GM19372 (cell line): ENCODE results near the gene RAPGEF3.

Source experiments
- ATAC-seq: cut with Tn5 transposase; IDR thresholded peaks from one replicate; pipeline ENCODE4 v1.9.1; 2021; ENCODE audit warnings: mild to moderate bottlenecking, low read depth, moderate library complexity; ENCODE audit not compliant: unreplicated experiment

The RAPGEF3 gene

DNA sequence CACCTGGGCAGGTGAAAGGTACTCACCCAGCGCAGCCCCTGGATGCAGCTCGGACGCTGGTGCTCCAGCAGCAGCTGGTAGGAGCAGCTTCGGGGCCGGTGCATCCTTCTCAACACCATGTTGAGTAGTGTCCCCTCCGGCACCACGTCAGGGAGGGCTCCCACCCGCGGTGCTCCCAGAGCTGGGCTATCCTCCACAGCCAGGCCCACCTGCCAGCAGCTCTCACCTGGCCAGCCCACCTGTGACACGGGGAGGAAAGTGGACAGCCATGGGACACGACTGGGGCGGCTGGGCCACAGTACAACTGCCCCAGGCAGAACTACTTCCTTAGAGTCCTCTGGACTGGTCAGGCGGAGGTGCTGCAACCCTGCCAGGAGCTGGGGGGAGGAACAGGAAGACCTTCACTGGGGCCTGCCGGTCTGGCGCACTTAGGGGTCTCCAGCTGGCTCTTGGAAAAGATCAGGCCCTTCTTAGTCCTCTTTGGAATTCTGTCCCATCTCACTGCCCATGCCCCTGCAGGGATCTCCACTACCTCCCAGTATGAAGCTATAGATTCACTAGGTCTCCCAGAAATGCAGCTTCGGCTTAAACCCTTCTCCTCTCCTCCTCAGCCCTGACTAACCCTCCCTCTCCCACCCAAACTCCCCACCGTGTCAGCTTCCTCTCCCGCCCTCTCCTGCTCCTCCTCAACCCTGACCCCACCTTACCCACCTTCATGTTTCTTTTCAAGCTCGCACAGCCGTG, 668 bp downstream of the RAPGEF3 start:
- ATAC-seq: no peak

DNA sequence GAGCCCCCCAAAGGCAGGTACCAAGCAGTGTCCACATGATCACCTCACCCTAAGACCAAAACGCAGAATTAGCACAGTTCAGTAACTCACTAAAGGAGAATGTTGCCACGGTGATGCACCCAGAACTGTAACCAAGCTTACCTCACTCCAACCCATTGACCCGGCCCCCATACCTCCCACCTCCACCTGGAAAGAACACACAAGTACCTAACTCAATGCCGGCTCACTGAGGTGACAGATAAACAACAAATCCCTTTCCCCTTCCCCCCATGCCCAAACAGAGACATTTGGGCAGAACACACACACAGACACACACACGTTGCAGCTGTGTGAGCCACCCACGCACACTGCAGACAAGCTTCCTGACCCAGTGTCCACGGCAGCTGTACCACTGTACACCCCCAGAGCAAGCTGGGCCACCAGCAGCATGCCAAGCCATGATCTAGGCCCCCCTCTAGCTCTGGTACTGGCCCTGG, 1.3 kb downstream of the RAPGEF3 start:
- ATAC-seq: no peak

DNA sequence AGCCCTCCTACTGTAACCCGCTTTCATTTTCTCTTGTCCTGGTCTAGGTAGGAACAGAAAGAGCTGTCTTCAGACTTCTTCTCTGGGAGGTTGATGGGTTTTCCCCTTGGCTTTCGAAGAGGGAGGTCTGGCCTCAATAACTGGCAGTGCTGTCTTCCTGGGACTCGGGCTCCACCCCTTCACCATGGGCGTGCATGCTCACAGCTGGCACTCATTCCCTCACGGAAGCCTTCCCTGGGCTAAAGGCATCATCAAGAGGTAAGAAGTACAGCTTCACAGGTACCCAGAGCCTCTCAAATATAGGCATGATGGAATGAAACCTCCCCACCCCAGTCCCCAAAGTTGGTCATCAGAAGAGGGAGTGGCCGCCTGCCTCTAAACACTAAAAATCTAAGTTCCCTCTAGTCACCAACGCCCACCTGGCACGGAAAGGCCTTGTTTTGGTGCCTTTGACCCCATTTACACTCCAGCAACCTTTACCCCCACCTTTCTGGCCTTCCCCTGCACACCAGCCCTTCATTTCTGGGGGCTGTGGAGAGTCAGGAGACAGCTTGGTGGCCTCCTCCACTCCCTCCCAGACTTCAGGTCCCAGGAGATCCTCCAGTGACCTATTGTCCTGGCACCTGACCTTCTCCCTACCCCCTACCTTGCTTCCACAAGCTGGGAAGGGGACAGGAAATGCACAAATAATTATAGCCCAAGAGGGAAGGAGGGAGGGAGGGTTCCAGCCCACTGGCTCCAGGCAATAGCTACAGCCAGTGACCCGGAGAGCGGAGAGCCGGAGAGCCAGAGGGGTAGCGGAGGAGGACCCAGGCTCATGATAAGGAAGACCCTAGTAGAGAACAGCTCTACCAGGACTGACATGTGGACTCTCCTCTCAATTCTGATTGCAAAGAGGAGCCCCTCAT, 2.8 kb downstream of the RAPGEF3 start:
- peak; percentile 60 for ATAC-seq

DNA sequence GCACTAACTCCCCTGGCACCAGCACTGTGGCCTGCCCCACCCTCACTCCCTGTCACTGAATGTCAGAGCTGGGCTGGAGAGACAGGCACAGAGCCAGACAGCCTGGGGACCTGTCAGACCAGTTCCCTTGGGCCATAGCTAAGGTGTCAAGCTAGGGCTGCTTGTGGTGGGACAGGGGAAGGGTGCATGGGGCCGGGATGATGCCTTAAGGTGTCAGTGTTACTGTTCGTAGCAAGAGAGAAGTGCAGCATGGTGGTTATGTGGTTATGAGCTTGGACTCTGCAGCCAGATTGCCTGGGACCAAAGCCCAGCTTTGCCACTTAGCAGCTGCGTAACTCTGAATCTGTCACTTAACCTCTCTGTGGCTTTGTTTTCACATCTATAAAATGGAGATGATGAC, 3.8 kb downstream of the RAPGEF3 start:
- ATAC-seq: peak; percentile 7

DNA sequence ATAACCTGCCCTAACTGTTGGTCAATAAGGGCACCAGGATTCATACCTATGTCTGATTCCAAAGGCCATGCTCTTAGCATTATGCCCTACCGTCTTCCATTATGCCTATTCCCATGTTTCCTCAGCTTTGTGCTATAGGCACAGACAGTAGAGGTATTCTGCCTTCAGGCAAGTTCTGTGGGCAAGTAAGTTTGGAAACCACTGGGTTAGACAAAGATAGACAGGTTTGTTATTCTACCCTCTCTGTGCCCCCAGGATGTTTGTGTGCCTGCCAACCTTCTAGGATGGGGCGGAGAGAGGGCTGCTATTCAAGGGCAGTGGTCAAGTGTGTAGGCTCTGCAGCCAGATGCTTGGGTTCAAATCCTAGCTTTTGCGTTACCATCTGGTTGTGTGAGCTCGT, 4.6 kb downstream of the RAPGEF3 start:
- no peak for ATAC-seq

DNA sequence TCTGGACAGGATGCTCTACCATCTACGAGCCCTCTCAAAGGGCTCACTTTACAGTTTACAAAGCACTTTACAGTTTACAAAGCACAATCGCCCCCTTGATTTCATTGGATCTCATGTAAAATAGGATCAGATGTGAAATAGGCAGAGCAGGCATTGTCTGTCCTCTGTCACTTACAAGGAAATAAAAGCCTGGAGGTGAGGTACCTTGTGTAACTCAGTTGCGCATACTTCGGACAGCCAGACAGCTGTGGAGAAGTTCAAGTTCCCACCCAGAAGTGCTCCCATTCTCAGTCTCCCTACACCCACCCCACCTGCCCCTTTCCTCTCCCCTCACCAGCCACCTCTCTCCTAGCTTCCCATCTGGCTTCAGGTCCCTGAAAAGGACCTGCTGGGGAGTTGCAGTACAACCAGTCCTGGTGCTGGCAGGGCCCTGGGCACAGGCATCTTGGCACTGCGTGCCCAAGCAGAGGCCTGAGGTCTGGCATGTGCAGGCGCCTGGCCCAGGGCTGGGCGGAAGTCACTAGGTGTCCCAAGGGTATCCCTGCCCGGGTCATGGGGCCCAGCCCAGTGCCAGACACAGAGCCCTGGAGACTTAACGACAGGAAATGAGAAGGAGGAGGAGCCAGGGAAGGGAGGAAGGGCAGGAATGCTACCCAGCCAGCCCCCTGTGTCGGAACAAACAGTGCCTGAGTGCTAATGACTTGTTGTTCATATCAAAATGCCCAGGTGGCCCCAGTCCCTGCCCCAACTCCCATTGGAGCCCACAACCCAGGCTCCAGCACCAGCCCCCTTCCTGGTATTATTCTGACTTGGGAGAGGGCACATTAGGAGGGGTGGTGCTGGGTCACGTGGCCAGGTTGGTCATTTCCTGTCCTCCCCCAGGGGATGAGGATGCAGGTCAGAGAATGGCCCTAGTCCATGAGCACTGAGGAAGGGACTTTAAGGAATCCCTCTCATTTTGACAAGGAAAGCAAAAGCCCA, 5.4 kb downstream of the RAPGEF3 start:
- no peak for ATAC-seq

DNA sequence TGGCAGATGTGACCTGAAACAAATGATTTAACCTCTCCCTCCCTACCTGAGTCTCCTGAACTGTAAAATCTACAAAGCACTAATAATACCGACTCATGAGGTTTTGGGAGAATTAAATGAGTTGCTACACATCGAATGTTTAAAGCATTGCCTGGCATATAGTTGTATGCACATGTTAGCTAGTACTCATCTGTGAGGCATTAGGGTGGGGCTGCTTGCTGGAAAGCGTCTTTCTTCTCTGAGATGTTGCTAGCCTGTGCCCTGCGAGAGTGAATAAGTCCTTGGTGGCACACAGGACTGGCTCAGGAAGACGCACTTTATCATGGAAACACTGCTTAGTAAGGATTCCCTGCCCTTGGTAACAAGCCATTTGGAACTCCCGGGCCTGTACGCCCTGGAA, 6.1 kb downstream of the RAPGEF3 start:
- ATAC-seq: no peak

DNA sequence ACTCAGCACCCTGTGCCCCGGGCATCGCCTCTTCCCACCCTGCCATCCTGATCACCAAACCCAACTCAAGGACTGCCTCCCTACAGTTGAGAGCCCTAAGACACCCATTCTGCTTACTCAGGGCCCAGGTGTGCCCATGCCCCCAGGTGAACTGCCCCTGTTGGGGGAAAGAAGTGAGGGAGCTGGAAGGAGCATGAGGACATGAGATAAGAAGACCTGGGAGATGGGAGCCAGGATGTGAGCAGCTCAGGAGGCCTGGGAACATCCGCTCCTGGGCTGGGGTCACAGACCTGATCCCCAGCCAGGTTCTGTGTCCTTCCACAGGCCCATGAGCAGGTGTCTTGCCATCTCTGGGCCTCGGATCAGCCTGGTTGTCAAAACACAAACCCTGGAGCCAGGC, 6.6 kb downstream of the RAPGEF3 start:
- ATAC-seq: no peak

DNA sequence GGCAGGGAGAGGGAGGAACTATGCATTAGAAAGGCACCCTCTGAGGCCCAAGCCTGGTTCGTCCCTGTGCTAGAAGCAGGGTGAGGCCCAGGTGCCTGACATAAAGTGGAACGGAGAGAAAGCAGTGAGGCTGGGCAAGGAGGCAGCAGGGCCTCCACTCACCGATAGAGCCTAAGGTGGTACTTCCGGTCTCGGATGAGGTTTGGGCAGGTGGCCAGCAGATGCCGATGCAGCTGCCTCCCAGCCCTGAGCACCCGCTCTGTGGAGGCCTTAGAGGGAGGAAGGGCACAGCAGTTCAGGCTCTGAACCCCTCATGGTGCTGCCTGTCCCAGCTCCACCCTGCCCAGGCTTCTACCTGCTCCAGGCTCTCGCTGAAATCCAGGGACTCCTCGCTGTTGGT, 7.1 kb downstream of the RAPGEF3 start:
- ATAC-seq: no peak

DNA sequence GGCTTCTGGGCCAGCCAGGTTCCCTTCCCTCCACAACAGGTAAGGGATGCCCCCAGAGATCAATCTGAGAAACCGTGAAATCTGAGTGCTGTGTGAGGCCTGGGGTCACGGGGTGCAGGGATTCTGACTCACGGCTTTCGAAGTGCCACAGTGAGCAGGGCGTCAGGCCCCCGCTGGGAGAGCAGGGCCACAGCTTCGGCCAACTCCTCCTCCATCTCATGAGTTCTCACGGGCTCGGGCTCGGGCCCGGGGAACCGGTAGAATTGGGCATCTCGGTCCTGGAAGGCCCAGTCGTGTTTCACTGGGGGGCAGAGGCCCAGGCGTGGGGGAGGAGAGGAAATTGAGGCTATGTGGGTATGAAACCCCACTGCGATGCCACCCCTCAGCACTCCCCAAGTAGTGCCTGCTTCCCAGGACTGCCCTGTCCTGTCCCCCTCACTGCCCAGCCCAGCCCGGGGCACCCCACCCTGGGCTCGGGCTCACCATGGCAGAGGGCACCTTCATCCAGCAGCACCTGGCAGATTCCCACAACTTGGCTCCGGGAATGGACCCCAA, 7.7 kb downstream of the RAPGEF3 start:
- ATAC-seq: no peak

DNA sequence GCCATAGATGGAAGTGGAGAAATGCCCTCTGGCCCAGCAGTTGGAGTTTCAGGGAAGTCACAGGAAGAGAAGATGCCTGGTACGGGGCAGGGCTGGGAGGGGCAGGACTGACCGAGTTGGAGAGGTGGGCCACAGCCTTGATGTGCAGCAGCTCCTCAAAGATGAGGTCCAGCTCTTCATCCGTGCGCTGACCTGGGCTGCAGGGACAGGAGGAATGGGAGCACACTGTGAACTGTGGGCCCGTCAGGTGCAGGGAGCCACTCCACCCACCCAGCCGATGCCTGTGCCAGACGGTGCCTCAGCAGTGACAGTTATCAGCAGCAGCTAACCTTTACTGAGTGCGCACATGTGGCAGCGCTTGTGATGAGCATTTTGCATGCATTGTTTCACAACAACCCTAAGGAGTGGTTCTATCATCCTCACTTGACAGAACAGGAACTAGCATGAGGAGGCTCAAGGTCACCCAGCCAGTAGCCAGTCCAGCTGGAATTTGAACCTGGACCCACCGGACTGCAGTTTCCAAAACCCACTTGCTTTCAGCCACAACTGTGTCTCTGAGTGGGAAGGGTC, 8.4 kb downstream of the RAPGEF3 start:
- no peak for ATAC-seq

DNA sequence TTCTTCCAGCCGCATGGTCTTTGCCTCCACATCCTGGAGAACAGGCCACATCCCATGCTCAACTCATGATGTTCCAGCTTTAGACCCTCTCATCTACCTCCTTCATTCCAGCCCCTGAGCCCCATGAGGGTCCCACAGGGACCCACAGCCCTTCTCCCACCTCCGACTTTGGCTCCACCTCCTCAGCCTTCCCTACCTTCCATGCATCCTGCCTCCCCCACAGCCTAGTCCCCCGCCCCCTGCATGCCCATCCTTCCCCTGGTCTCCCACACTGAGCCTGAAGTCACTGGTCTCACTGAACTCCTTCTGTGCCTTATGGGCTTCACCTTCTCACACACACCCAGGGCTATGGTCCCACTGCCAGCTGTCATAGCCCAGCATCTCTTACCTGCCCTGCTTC, 9.8 kb downstream of the RAPGEF3 start:
- no peak for ATAC-seq

DNA sequence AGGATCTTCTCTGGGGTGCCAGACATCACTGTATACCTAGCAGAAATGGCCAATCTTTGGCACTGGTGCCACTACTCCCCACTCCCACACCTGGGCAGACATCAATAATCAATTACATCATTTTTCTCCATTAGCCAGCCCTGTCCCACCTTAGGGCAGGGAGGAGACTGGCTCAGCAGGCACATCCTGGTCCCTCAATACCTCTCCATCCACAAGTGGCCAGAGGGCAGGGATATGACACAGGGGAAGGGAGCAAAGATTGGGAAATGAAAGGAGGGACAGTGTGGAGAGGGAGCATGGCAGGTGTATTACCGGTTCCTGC, 10.2 kb downstream of the RAPGEF3 start:
- no peak for ATAC-seq

DNA sequence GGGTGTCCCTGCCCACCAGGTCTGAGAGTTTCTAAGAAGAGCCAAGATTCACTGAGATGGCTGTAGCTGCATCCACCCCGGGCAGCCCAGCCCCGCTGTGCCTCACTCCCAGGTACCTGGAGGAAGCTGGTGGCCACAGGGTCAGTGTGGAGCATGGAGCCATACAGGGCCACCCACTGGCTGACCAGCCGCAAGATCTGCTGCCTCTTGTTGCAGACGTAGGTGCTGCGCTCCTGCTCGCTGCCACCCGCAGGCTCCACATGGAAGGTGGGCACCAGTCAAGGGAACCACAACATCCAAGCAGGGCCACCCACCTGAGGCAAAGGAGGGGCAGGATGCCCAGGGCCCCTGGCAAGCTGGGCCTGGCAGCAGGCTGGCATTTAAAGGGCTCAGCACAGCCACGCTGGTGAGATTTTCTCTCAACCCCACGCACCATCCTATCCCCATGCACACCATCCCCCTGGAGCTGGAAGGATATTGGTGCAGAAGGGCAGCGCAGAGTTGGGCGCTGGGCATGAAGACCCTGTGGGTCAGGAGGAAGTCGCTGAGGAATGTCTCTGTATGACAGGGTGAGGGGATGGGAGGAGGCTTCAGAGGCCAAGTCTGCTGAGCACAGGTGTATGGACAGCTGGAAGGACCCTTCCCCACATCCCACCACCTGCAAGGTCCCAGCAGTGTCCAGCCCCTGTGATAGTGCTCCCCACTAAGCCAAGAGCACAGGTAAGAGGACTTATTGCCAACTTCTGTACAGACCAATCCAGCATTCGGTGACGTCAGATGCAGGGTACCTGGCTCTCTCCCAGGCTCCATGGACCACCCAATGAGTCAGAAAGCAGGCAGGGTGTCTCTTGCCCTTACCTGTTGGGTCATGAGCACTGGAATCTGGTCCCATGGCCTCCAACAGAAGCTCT, 10.8 kb downstream of the RAPGEF3 start:
- ATAC-seq: no peak

DNA sequence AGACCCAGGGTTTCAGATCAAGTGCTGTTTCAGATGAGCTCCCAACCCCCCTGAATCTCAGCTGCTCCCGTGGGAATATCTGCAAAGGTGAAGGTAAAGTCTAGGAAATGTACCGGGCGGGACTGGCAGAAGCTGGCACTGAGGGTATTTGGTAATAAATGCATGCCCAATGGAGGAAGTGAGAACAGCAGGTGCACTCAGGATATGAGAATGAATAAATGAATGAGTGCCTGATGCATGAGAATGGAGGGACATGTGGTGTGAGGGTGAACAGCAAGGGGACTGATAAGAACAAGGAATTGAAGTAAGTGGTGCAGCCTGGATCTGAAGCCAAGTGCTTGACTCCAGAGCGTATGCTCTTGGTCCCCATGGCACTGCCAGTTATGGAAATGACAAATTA, 11.6 kb downstream of the RAPGEF3 start:
- ATAC-seq: no peak

DNA sequence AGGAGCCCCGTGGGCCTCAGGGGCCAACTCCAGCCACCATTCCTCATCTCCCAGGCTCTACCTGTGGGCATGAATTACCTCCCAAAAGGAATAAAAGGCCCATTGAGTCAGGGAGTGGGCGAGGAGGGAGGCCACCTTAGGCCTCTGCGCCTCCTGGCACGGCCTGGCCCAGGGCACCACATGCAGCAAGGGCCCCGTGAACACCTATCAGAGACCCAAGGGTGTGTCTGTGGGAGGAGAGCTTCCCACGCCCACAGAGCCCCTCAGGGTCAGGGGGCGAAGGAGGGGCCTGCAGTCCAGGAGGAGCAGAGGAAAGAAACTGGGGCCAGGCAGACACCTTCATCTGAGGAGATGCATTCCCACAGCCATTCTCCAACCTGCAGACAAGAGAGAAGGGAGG, 12.2 kb downstream of the RAPGEF3 start:
- ATAC-seq: no peak

DNA sequence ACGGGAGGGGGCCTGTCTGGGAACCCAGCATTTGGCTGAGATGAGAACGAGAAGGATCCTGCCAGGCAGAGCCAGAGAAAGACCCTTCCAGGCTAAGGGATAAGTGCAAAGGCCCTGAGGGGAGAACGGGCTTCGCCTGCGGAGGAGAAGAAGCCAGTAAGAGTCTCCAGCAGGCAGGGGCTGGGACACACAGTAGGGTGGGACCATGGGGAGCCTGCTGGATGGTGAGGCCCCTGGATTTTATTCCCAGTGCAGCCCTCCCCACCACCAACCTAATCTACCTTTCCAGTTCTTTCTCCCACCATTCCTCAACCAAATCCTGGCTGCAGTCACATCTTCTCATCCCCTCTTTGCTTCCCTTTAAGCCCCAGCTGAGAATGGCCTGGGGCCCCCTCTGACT, 12.6 kb downstream of the RAPGEF3 start:
- ATAC-seq: no peak

DNA sequence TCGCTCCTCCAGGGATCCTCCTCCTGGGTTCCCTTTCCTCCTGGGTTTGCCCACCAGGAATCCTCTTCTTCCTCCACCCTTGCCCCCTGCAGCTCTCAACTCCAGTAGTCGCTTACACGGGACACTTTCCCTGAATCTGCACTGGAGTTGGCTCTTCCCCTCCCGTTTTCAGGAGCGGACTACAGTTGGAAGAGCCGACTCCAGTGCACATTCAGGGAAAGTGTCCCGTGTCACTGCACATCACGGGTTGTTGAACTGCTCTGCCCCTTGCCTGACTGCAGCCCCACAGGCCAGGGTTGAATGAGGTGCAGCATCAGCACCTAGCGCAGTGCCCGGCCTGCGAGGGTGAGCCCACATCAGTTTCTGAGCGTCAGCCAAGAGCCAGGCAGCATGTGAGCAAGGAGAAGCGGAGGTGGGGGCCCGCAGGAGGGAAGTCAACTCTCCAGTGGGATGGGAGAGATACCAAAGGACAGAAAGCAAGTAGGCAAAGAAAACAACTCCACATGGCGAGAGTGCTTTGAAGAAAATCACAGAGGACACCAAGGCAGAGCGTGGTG, 13.1 kb downstream of the RAPGEF3 start:
- ATAC-seq: no peak
